Measurements from ENCODE around the gene HLX.

- no peak for TF ChIP-seq ZBTB33 (IDR thresholded peaks at IDR 0.05; ENCODE audit: extremely low read depth, insufficient replicate concordance, low read length)
- TF ChIP-seq CTCF (IDR thresholded peaks at IDR 0.05 in 2 of 3, conservative IDR thresholded peaks at IDR 0.05 in 1 of 3; ENCODE audit: borderline replicate concordance in 1 of 3, insufficient read depth in 1 of 3, low read depth in 2 of 3, low read length in 2 of 3): no peak
- no peak for TF ChIP-seq MAX (IDR thresholded peaks at IDR 0.05)
- TF ChIP-seq POLR2A (IDR thresholded peaks at IDR 0.05; ENCODE audit: borderline replicate concordance, extremely low read depth, insufficient read depth, insufficient read length): no peak
- no peak for TF ChIP-seq SP1 (IDR thresholded peaks at IDR 0.05; ENCODE audit: low read depth)
- TF ChIP-seq FOSL1 (IDR thresholded peaks at IDR 0.05; ENCODE audit: low read depth): no peak
- no peak for TF ChIP-seq RAD21 (IDR thresholded peaks at IDR 0.05; ENCODE audit: low read depth)
Measured at GRCh38 chr1:220925707-220926106, 46.5 kb downstream of the HLX start.

Data from HCT116 (cell line).